ENCODE data around the gene ASNS.

Gene ASNS

GRCh38 chr7:97847791-97848190, 24.4 kb downstream of the ASNS start:
- H3F3A ChIP-seq (ENCODE audit: insufficient read depth): no peaks in the 10 kb centered on the region

DNA sequence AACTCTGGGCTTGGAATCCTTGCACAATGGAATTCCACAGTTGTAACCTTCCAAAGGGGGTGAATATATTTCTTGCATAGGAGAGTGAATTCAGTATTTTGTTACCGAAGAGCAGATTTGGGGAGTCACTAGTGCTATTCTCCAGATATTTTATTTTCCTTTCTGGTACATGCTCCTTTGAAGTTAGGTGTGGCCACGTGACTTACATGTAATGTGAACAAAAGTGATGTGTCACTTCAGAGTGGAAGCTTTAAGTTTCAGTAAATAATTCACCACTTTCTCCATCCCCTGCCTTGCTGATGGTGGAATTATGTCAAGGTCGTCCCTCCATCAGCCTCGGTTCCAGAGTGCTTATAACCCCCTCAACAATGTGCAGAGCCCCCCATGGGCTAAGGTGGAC, 25.3 kb downstream of the ASNS start:
- Histone ChIP-seq H3K27ac (ENCODE audit: low read depth, low read length) (no peak overlapping the region), H2AFZ (ENCODE audit: low read depth, low read length, severe bottlenecking) (no peak overlapping the region), H3F3A (ENCODE audit: insufficient read depth) (no peaks in the 10 kb centered on the region), H4K20me1 (ENCODE audit: low read depth, low read length) (no peaks in the 10 kb centered on the region), H3K4me2 (ENCODE audit: low read depth, low read length, poor library complexity, severe bottlenecking) (no peak overlapping the region), H3K4me3 (ENCODE audit: insufficient read depth, low read length, poor library complexity, severe bottlenecking) (no peak overlapping the region), H3K9me3 (ENCODE audit: insufficient read depth, low read length) (no peaks in the 10 kb centered on the region), H3K79me2 (ENCODE audit: insufficient read depth, low read length) (no peaks in the 10 kb centered on the region), H3K27me3 (ENCODE audit: low read length) (no peaks in the 10 kb centered on the region), H3K9ac (ENCODE audit: low read length) (no peak overlapping the region), H3K36me3 (ENCODE audit: low read length) (peaks cover 7% of the 10 kb centered on the region), H3K9me2 (replicated peaks; ENCODE audit: insufficient read depth, low read length) (no peaks in the 10 kb centered on the region)
- no peak for TF ChIP-seq EZH2phosphoT487 (conservative IDR thresholded peaks at IDR 0.05; ENCODE audit: low read length)
- TF ChIP-seq, protein P1, sequence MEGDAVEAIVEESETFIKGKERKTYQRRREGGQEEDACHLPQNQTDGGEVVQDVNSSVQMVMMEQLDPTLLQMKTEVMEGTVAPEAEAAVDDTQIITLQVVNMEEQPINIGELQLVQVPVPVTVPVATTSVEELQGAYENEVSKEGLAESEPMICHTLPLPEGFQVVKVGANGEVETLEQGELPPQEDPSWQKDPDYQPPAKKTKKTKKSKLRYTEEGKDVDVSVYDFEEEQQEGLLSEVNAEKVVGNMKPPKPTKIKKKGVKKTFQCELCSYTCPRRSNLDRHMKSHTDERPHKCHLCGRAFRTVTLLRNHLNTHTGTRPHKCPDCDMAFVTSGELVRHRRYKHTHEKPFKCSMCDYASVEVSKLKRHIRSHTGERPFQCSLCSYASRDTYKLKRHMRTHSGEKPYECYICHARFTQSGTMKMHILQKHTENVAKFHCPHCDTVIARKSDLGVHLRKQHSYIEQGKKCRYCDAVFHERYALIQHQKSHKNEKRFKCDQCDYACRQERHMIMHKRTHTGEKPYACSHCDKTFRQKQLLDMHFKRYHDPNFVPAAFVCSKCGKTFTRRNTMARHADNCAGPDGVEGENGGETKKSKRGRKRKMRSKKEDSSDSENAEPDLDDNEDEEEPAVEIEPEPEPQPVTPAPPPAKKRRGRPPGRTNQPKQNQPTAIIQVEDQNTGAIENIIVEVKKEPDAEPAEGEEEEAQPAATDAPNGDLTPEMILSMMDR (IDR thresholded peaks at IDR 0.05; ENCODE audit: insufficient read depth, low read length, poor library complexity, severe bottlenecking): no peak

More at GRCh38 chr7:97847791-97848190, 24.4 kb downstream of the ASNS start:
- H2AFZ ChIP-seq (ENCODE audit: low read depth, low read length, severe bottlenecking): no peak overlapping the region
- H3K9me3 ChIP-seq (ENCODE audit: insufficient read depth, low read length): no peaks in the 10 kb centered on the region
- no peaks in the 10 kb centered on the region for H3K79me2 ChIP-seq (ENCODE audit: insufficient read depth, low read length)
- no peaks in the 10 kb centered on the region for H3K9me2 ChIP-seq (replicated peaks; ENCODE audit: insufficient read depth, low read length)
- TF ChIP-seq, protein P1 (IDR thresholded peaks at IDR 0.05; ENCODE audit: insufficient read depth, low read length, poor library complexity, severe bottlenecking): no peak
- TF ChIP-seq EZH2phosphoT487 (conservative IDR thresholded peaks at IDR 0.05; ENCODE audit: low read length): no peak
- H4K20me1 ChIP-seq (ENCODE audit: low read depth, low read length): no peaks in the 10 kb centered on the region
- H3K4me3 ChIP-seq (ENCODE audit: insufficient read depth, low read length, poor library complexity, severe bottlenecking): no peak overlapping the region
- peaks cover 15% of the 10 kb centered on the region for H3K36me3 ChIP-seq (ENCODE audit: low read length)
- no peak overlapping the region for H3K27ac ChIP-seq (ENCODE audit: low read depth, low read length)
- no peak overlapping the region for H3K9ac ChIP-seq (ENCODE audit: low read length)
- no peak overlapping the region for H3K4me2 ChIP-seq (ENCODE audit: low read depth, low read length, poor library complexity, severe bottlenecking)
- no peaks in the 10 kb centered on the region for H3K27me3 ChIP-seq (ENCODE audit: low read length)

GRCh38 chr7:97845622-97846203, 26.5 kb downstream of the ASNS start:
- Histone ChIP-seq H3K36me3 (ENCODE audit: low read length) (no peaks in the 10 kb centered on the region), H3K27me3 (ENCODE audit: low read length) (no peaks in the 10 kb centered on the region), H3K79me2 (ENCODE audit: insufficient read depth, low read length) (no peaks in the 10 kb centered on the region), H3K4me2 (ENCODE audit: low read depth, low read length, poor library complexity, severe bottlenecking) (no peak overlapping the region), H3K9me2 (replicated peaks; ENCODE audit: insufficient read depth, low read length) (no peaks in the 10 kb centered on the region), H4K20me1 (ENCODE audit: low read depth, low read length) (no peaks in the 10 kb centered on the region), H3K9me3 (ENCODE audit: insufficient read depth, low read length) (no peaks in the 10 kb centered on the region), H3K4me3 (ENCODE audit: insufficient read depth, low read length, poor library complexity, severe bottlenecking) (no peak overlapping the region), H3F3A (ENCODE audit: insufficient read depth) (no peaks in the 10 kb centered on the region), H3K27ac (ENCODE audit: low read depth, low read length) (no peak overlapping the region), H2AFZ (ENCODE audit: low read depth, low read length, severe bottlenecking) (no peak overlapping the region), H3K9ac (ENCODE audit: low read length) (no peak overlapping the region)
- no peak for TF ChIP-seq EZH2phosphoT487 (conservative IDR thresholded peaks at IDR 0.05; ENCODE audit: low read length)
- TF ChIP-seq, protein P1 (IDR thresholded peaks at IDR 0.05; ENCODE audit: insufficient read depth, low read length, poor library complexity, severe bottlenecking): peak; percentile 68

Data from SU-DHL-6 (cell line).